Measurements from ENCODE around the gene PDAP1. TPM values are rescaled to one million over a fixed set of nuclear protein-coding genes. Genes with fewer than 3 reads are reported as not detected.

The PDAP1 gene
- total and polyA plus RNA-seq, 9 of the 15 experiments (the other 6 are each of a cell fraction or from before 2014, with no cell fraction given), result 10.2 to 315 (median 129) TPM

GRCh38 chr7:99451936-99452335 is 43.5 kb upstream of the PDAP1 start:
- no peak overlapping the region for H3K27ac ChIP-seq (ENCODE audit: extremely low read depth, low read depth, low read length)
- peaks cover 98% of the 10 kb centered on the region for H3K36me3 ChIP-seq (ENCODE audit: control insufficient read depth, insufficient read depth, low read length)
- H3K9ac ChIP-seq (ENCODE audit: insufficient read depth in 1 of 2, low read depth in 2 of 2, low read length in 2 of 2), result peak overlapping the region in 1 of 2 experiments; percentile 61; a peak in 1 of 4 replicates
- WGBS (ENCODE audit: insufficient coverage, low coverage, missing lambda C conversion rate), result 93% methylated on average over 8 of the region's 8 CpGs
- H3K9me3 ChIP-seq (replicated peaks; ENCODE audit: control insufficient read depth, insufficient read depth, low read depth, low read length), result no peaks in the 10 kb centered on the region
- H3K79me2 ChIP-seq (ENCODE audit: control insufficient read depth, insufficient read depth, low read length), result peaks cover 4% of the 10 kb centered on the region; the same call in 2 of the 3 replicates
- POLR2A ChIA-PET, result interaction anchor here (0.6 to 1.2 kb wide), 3 partner anchors 9 to 373 kb away, joined by 3 to 4 read pairs (median 4); no protein-coding TSS in a partner anchor
- DNase-seq (ENCODE audit: extremely low read depth in 1 of 4, low spot score in 3 of 4), result no peak
- FAIRE-seq, result no peak
- no peak overlapping the region for H2AFZ ChIP-seq (ENCODE audit: low read depth, low read length)
- intact Hi-C loops (cut with micrococcal nuclease) (no loop called here), in situ Hi-C loops (cut with MboI) (no loop called here)
- no TSS peak for BruUV-seq (replicated peaks)
- no peaks in the 10 kb centered on the region for H3K27me3 ChIP-seq (ENCODE audit: control insufficient read depth in 2 of 2, insufficient read depth in 2 of 2, low read length in 2 of 2)
- H3K9me1 ChIP-seq (ENCODE audit: control insufficient read depth, insufficient read depth, low read length), result no peaks in the 10 kb centered on the region
- TF ChIP-seq, protein P1, sequence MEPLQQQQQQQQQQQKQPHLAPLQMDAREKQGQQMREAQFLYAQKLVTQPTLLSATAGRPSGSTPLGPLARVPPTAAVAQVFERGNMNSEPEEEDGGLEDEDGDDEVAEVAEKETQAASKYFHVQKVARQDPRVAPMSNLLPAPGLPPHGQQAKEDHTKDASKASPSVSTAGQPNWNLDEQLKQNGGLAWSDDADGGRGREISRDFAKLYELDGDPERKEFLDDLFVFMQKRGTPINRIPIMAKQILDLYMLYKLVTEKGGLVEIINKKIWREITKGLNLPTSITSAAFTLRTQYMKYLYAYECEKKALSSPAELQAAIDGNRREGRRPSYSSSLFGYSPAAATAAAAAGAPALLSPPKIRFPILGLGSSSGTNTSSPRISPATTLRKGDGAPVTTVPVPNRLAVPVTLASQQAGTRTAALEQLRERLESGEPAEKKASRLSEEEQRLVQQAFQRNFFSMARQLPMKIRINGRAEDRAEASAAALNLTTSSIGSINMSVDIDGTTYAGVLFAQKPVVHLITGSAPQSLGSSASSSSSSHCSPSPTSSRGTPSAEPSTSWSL (CRISPR knock-in tag; IDR thresholded peaks at IDR 0.05; ENCODE audit: borderline replicate concordance), result no peak
- TF ChIP-seq ARNT (IDR thresholded peaks at IDR 0.05), result no peak
- TF ChIP-seq, protein P2, sequence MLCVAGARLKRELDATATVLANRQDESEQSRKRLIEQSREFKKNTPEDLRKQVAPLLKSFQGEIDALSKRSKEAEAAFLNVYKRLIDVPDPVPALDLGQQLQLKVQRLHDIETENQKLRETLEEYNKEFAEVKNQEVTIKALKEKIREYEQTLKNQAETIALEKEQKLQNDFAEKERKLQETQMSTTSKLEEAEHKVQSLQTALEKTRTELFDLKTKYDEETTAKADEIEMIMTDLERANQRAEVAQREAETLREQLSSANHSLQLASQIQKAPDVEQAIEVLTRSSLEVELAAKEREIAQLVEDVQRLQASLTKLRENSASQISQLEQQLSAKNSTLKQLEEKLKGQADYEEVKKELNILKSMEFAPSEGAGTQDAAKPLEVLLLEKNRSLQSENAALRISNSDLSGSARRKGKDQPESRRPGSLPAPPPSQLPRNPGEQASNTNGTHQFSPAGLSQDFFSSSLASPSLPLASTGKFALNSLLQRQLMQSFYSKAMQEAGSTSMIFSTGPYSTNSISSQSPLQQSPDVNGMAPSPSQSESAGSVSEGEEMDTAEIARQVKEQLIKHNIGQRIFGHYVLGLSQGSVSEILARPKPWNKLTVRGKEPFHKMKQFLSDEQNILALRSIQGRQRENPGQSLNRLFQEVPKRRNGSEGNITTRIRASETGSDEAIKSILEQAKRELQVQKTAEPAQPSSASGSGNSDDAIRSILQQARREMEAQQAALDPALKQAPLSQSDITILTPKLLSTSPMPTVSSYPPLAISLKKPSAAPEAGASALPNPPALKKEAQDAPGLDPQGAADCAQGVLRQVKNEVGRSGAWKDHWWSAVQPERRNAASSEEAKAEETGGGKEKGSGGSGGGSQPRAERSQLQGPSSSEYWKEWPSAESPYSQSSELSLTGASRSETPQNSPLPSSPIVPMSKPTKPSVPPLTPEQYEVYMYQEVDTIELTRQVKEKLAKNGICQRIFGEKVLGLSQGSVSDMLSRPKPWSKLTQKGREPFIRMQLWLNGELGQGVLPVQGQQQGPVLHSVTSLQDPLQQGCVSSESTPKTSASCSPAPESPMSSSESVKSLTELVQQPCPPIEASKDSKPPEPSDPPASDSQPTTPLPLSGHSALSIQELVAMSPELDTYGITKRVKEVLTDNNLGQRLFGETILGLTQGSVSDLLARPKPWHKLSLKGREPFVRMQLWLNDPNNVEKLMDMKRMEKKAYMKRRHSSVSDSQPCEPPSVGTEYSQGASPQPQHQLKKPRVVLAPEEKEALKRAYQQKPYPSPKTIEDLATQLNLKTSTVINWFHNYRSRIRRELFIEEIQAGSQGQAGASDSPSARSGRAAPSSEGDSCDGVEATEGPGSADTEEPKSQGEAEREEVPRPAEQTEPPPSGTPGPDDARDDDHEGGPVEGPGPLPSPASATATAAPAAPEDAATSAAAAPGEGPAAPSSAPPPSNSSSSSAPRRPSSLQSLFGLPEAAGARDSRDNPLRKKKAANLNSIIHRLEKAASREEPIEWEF (CRISPR knock-in tag; IDR thresholded peaks at IDR 0.05), result no peak
- no peak for TF ChIP-seq DPF2 (IDR thresholded peaks at IDR 0.05)
- no peak for TF ChIP-seq ZBTB7A (IDR thresholded peaks at IDR 0.05; ENCODE audit: borderline replicate concordance, control insufficient read depth, low read depth, low read length)
- TF ChIP-seq ZNF717 (CRISPR knock-in tag; IDR thresholded peaks at IDR 0.05), result no peak
- TF ChIP-seq EP400 (IDR thresholded peaks at IDR 0.05), result no peak
- no peak for TF ChIP-seq GATAD2B (IDR thresholded peaks at IDR 0.05; ENCODE audit: borderline replicate concordance)
- no peak for TF ChIP-seq ZFP30 (CRISPR knock-in tag; IDR thresholded peaks at IDR 0.05; ENCODE audit: borderline replicate concordance)
- no peak for ATAC-seq
- no peak overlapping the region for H3K4me3 ChIP-seq
- CTCF ChIA-PET (ENCODE audit: low intra/inter-chr PET ratio), result no interaction called here
- peaks cover 0 to 13% of the 10 kb centered on the region in 2 experiments; a peak in 1 of 5 replicates for H3K4me1 ChIP-seq (replicated peaks in 1 of 2; ENCODE audit: control insufficient read depth in 2 of 2, insufficient read depth in 2 of 2, low read length in 2 of 2)
- no peak overlapping the region for H3K4me2 ChIP-seq (ENCODE audit: insufficient read depth, low read length)
- H4K20me1 ChIP-seq (replicated peaks; ENCODE audit: control insufficient read depth, insufficient read depth, low read length), result peaks cover 10% of the 10 kb centered on the region; the same call in 1 of the 2 replicates

Data from K562 (cell line).